AG04450 (cell line): Measurements from ENCODE around the gene OCLN. TPM values are rescaled to one million over a fixed set of nuclear protein-coding genes. Genes with fewer than 3 reads are reported as not detected.

Experiments
- polyA plus RNA-seq: library from polyadenylated mRNA; depleted of rRNA; stranded (reverse); fragments of >200 nt; gene quantifications from 2 replicates; pipeline ENCODE4 v1.2.3, GENCODE V29; 2011; rRNA removed
- small RNA-seq: library from RNA; depleted of rRNA; stranded (forward); fragments of <200 nt; gene quantifications from one replicate; pipeline ENCODE3, GENCODE V24; 2012; ENCODE audit warnings: low read depth; ENCODE audit not compliant: insufficient read length

The OCLN gene
- polyA plus RNA-seq, 1 experiment: 2.1 TPM

Small RNA genes within 50 kb of the gene (small RNA-seq; reads per million reads assigned to genes)
- not detected for gene RN7SL616P
- not detected for gene RNU6-724P
- not detected for gene RPS27P14

Other genes starting within 250 kb of the OCLN start
- 4.5 and 6.0 TPM in 2 replicates for gene CCDC125, start 160.0 kb upstream of the OCLN start, polyA plus RNA-seq
- gene AK6, start 123.3 kb upstream of the OCLN start, polyA plus RNA-seq: 57.4 and 92.4 TPM in 2 replicates
- 171 and 207 TPM in 2 replicates for gene TAF9, start 123.3 kb upstream of the OCLN start, polyA plus RNA-seq
- gene RAD17, start 123.0 kb upstream of the OCLN start, polyA plus RNA-seq: 19.4 and 20.5 TPM in 2 replicates
- gene MARVELD2, start 77.7 kb upstream of the OCLN start, polyA plus RNA-seq: 0.96 and 1.0 TPM in 2 replicates
- gene GTF2H2C, start 67.4 kb downstream of the OCLN start, polyA plus RNA-seq: 38.6 and 40.9 TPM in 2 replicates